ENCODE data around the gene HOXB9. TPM values are rescaled to one million over a fixed set of nuclear protein-coding genes. Genes with fewer than 3 reads are reported as not detected.

HOXB9 gene
- polyA plus RNA-seq, 3 donors = not detected

- no peak overlapping the region for H3K4me3 ChIP-seq (replicated peaks in 1 of 3; ENCODE audit: low read depth in 2 of 3, low read length in 3 of 3)
- H2AFZ ChIP-seq (ENCODE audit: insufficient read depth, low read depth, low read length, poor library complexity, severe bottlenecking) = no peak overlapping the region
- Mint-ChIP-seq H3K4me3 (peak overlapping the region in 1 of 2 donors; percentile 92), H3K27me3 (ENCODE audit: low read depth in 3 of 3) (peaks cover 99 to 100% (median 100%) of the 10 kb centered on the region in 3 donors), H3K4me1 (peaks cover 38% of the 10 kb centered on the region), H3K9me3 (peaks cover 0 to 34% (median 16%) of the 10 kb centered on the region in 7 donors), H3K36me3 (peaks cover 12 to 25% of the 10 kb centered on the region in 2 donors), H3K27ac (no peak overlapping the region)
- H3K27ac ChIP-seq (ENCODE audit: low read depth in 1 of 2, low read length in 2 of 2) = no peak overlapping the region
- 93% methylated on average over 14 of the region's 25 CpGs for WGBS (ENCODE audit: insufficient coverage)
- H3K9me3 ChIP-seq (replicated peaks in 1 of 2; ENCODE audit: control insufficient read depth in 1 of 2, insufficient read depth in 1 of 2, low read length in 2 of 2) = peaks cover 0 to 51% of the 10 kb centered on the region in 2 donors
- TF ChIP-seq, protein P1, sequence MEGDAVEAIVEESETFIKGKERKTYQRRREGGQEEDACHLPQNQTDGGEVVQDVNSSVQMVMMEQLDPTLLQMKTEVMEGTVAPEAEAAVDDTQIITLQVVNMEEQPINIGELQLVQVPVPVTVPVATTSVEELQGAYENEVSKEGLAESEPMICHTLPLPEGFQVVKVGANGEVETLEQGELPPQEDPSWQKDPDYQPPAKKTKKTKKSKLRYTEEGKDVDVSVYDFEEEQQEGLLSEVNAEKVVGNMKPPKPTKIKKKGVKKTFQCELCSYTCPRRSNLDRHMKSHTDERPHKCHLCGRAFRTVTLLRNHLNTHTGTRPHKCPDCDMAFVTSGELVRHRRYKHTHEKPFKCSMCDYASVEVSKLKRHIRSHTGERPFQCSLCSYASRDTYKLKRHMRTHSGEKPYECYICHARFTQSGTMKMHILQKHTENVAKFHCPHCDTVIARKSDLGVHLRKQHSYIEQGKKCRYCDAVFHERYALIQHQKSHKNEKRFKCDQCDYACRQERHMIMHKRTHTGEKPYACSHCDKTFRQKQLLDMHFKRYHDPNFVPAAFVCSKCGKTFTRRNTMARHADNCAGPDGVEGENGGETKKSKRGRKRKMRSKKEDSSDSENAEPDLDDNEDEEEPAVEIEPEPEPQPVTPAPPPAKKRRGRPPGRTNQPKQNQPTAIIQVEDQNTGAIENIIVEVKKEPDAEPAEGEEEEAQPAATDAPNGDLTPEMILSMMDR (IDR thresholded peaks at IDR 0.05) = no peak
- H3K27me3 ChIP-seq (ENCODE audit: control insufficient read depth in 2 of 2, insufficient read depth in 2 of 2, low read length in 2 of 2) = peaks cover 78 to 100% of the 10 kb centered on the region in 2 donors
- DNase-seq = no peak
- H3K9ac ChIP-seq (ENCODE audit: insufficient read depth, low read length, poor library complexity, severe bottlenecking) = no peak overlapping the region
- H3K4me1 ChIP-seq (ENCODE audit: control insufficient read depth in 1 of 2, insufficient read depth in 2 of 2, low read length in 2 of 2) = peaks cover 27 to 30% of the 10 kb centered on the region in 2 donors
- no peaks in the 10 kb centered on the region for H4K20me1 ChIP-seq (ENCODE audit: insufficient read depth, low read length)
- H3K79me2 ChIP-seq (ENCODE audit: insufficient read depth, low read length) = no peaks in the 10 kb centered on the region
- intact Hi-C loops (cut with micrococcal nuclease) = no loop called here
- H3K4me2 ChIP-seq (replicated peaks; ENCODE audit: extremely low read depth, low read length, poor library complexity, severe bottlenecking) = no peak overlapping the region
- H3K36me3 ChIP-seq (replicated peaks in 1 of 2; ENCODE audit: control insufficient read depth in 1 of 2, insufficient read depth in 2 of 2, low read length in 2 of 2) = no peaks in the 10 kb centered on the region
These were observed 30.7 kb downstream of the HOXB9 start for GRCh38 chr17:48595278-48595999.

GRCh38 chr17:48594538-48595277 is 31.4 kb downstream of the HOXB9 start:
- Histone ChIP-seq H3K4me2 (replicated peaks; ENCODE audit: extremely low read depth, low read length, poor library complexity, severe bottlenecking) (no peak overlapping the region), H3K9ac (ENCODE audit: insufficient read depth, low read length, poor library complexity, severe bottlenecking) (no peak overlapping the region), H3K27me3 (ENCODE audit: control insufficient read depth in 2 of 2, insufficient read depth in 2 of 2, low read length in 2 of 2) (peaks cover 78 to 100% of the 10 kb centered on the region in 2 donors), H3K4me3 (replicated peaks in 1 of 3; ENCODE audit: low read depth in 2 of 3, low read length in 3 of 3) (no peak overlapping the region), H3K4me1 (ENCODE audit: control insufficient read depth in 1 of 2, insufficient read depth in 2 of 2, low read length in 2 of 2) (peaks cover 27 to 38% of the 10 kb centered on the region in 2 donors), H3K9me3 (replicated peaks in 1 of 2; ENCODE audit: control insufficient read depth in 1 of 2, insufficient read depth in 1 of 2, low read length in 2 of 2) (peaks cover 0 to 44% of the 10 kb centered on the region in 2 donors), H4K20me1 (ENCODE audit: insufficient read depth, low read length) (no peaks in the 10 kb centered on the region), H3K27ac (ENCODE audit: low read depth in 1 of 2, low read length in 2 of 2) (no peak overlapping the region), H2AFZ (ENCODE audit: insufficient read depth, low read depth, low read length, poor library complexity, severe bottlenecking) (no peak overlapping the region), H3K79me2 (ENCODE audit: insufficient read depth, low read length) (no peaks in the 10 kb centered on the region), H3K36me3 (replicated peaks in 1 of 2; ENCODE audit: control insufficient read depth in 1 of 2, insufficient read depth in 2 of 2, low read length in 2 of 2) (no peaks in the 10 kb centered on the region)
- peaks cover 99 to 100% (median 100%) of the 10 kb centered on the region in 3 donors for H3K27me3 Mint-ChIP-seq (ENCODE audit: low read depth in 3 of 3)
- no peak for DNase-seq
- peaks cover 45% of the 10 kb centered on the region for H3K4me1 Mint-ChIP-seq
- peak overlapping the region in 1 of 2 donors; percentile 92 for H3K4me3 Mint-ChIP-seq
- H3K9me3 Mint-ChIP-seq = peaks cover 0 to 35% (median 15%) of the 10 kb centered on the region in 7 donors
- H3K36me3 Mint-ChIP-seq = peaks cover 12 to 30% of the 10 kb centered on the region in 2 donors
- 88% methylated on average over 16 of the region's 25 CpGs for WGBS (ENCODE audit: insufficient coverage)
- no peak overlapping the region for H3K27ac Mint-ChIP-seq
- TF ChIP-seq, protein P1 (IDR thresholded peaks at IDR 0.05) = no peak
- intact Hi-C loops (cut with micrococcal nuclease) = loop anchor here (5.0 kb wide), 2 partner anchors 102 to 257 kb away; no protein-coding TSS in a partner anchor
